ENCODE results near the gene RHOXF1. TPM values are rescaled to one million over a fixed set of nuclear protein-coding genes. Genes with fewer than 3 reads are reported as not detected.
A peak's percentile ranks its signal among the peaks of the same experiment; 100 is the strongest.

The RHOXF1 gene
- total and polyA plus RNA-seq, 2 experiments from 2014 or later = 0.31 TPM; not detected in 1

DNA sequence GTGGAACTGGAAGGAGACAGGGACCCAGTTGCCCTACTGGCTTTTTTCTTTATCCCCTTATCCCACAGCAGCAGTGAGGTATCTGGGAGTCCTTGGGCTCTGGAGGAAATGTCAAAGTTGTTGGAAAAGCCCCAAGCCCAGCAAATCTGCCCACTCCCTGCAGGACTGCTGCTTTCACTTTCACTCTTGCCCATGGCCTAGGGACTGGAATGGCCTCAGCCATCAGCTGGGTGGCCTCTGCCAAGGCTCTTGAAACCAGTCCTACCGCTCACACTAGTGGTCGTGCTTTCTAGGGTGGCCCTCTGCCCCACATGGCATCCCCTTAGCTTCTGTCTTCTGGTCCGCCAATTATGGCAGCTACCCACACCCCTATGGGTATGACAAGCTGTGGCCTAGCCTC lies 9.7 kb upstream of the RHOXF1 start:
- no peak for ATAC-seq
- H3K27me3 ChIP-seq (ENCODE audit: insufficient read depth) = no peaks in the 10 kb centered on the region
- H3K9me3 Mint-ChIP-seq = no peaks in the 10 kb centered on the region

DNA sequence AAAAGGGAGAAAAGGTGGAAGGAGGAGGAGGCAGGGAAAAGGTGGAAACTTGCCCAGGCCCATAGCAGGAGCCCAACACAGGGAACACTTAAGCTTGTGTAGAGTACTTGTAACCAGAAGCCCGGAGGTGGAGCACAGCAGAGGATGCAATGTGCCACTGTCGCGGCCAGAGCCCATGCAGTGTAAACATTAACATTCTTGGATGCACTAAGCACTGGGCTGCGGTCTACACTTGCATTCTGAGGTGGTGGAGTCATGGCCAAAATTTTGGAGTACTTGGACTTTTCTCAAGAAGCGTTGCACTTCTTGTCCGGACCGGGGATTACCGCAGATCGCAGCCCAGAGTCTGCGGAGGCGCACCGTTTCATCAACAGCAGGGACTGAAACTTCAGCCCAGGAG lies 4.5 kb upstream of the RHOXF1 start:
- DNase-seq (ENCODE audit: low spot score) = no peak
- TF ChIP-seq, protein P1, sequence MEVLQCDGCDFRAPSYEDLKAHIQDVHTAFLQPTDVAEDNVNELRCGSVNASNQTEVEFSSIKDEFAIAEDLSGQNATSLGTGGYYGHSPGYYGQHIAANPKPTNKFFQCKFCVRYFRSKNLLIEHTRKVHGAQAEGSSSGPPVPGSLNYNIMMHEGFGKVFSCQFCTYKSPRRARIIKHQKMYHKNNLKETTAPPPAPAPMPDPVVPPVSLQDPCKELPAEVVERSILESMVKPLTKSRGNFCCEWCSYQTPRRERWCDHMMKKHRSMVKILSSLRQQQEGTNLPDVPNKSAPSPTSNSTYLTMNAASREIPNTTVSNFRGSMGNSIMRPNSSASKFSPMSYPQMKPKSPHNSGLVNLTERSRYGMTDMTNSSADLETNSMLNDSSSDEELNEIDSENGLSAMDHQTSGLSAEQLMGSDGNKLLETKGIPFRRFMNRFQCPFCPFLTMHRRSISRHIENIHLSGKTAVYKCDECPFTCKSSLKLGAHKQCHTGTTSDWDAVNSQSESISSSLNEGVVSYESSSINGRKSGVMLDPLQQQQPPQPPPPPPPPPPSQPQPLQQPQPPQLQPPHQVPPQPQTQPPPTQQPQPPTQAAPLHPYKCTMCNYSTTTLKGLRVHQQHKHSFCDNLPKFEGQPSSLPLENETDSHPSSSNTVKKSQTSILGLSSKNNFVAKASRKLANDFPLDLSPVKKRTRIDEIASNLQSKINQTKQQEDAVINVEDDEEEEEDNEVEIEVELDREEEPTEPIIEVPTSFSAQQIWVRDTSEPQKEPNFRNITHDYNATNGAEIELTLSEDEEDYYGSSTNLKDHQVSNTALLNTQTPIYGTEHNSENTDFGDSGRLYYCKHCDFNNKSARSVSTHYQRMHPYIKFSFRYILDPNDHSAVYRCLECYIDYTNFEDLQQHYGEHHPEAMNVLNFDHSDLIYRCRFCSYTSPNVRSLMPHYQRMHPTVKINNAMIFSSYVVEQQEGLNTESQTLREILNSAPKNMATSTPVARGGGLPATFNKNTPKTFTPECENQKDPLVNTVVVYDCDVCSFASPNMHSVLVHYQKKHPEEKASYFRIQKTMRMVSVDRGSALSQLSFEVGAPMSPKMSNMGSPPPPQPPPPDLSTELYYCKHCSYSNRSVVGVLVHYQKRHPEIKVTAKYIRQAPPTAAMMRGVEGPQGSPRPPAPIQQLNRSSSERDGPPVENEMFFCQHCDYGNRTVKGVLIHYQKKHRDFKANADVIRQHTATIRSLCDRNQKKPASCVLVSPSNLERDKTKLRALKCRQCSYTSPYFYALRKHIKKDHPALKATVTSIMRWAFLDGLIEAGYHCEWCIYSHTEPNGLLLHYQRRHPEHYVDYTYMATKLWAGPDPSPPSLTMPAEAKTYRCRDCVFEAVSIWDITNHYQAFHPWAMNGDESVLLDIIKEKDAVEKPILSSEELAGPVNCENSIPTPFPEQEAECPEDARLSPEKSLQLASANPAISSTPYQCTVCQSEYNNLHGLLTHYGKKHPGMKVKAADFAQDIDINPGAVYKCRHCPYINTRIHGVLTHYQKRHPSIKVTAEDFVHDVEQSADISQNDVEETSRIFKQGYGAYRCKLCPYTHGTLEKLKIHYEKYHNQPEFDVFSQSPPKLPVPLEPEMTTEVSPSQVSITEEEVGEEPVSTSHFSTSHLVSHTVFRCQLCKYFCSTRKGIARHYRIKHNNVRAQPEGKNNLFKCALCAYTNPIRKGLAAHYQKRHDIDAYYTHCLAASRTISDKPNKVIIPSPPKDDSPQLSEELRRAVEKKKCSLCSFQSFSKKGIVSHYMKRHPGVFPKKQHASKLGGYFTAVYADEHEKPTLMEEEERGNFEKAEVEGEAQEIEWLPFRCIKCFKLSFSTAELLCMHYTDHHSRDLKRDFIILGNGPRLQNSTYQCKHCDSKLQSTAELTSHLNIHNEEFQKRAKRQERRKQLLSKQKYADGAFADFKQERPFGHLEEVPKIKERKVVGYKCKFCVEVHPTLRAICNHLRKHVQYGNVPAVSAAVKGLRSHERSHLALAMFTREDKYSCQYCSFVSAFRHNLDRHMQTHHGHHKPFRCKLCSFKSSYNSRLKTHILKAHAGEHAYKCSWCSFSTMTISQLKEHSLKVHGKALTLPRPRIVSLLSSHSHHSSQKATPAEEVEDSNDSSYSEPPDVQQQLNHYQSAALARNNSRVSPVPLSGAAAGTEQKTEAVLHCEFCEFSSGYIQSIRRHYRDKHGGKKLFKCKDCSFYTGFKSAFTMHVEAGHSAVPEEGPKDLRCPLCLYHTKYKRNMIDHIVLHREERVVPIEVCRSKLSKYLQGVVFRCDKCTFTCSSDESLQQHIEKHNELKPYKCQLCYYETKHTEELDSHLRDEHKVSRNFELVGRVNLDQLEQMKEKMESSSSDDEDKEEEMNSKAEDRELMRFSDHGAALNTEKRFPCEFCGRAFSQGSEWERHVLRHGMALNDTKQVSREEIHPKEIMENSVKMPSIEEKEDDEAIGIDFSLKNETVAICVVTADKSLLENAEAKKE (CRISPR knock-in tag; IDR thresholded peaks at IDR 0.05) = no peak
- TF ChIP-seq NANOG (IDR thresholded peaks at IDR 0.05; ENCODE audit: borderline replicate concordance) (no peak), ZNF331 (CRISPR knock-in tag; IDR thresholded peaks at IDR 0.05; ENCODE audit: low read depth) (no peak)

More for the DNA sequence above, 9.7 kb upstream of the RHOXF1 start:
- Histone ChIP-seq H3K9me2 (ENCODE audit: insufficient read depth) (no peaks in the 10 kb centered on the region), H3K4me1 (ENCODE audit: insufficient read depth) (no peaks in the 10 kb centered on the region), H3K36me3 (ENCODE audit: insufficient read depth) (no peaks in the 10 kb centered on the region), H3F3A (replicated peaks; ENCODE audit: low read depth) (no peaks in the 10 kb centered on the region), H3K79me2 (replicated peaks; ENCODE audit: insufficient read depth) (no peaks in the 10 kb centered on the region), H3K27ac (ENCODE audit: low read depth) (no peak overlapping the region), H3K4me3 (no peak overlapping the region), H3K4me2 (no peak overlapping the region), H2AFZ (no peak overlapping the region), H4K20me1 (replicated peaks; ENCODE audit: insufficient read depth) (no peaks in the 10 kb centered on the region)
- Mint-ChIP-seq H3K36me3 (ENCODE audit: low read depth) (peaks cover 7% of the 10 kb centered on the region; the same call in 2 of the 3 replicates), H3K27me3 (ENCODE audit: insufficient read depth, low read depth, poor library complexity) (peaks cover 2% of the 10 kb centered on the region), H3K4me3 (no peak overlapping the region), H3K4me1 (peaks cover 8% of the 10 kb centered on the region), H3K27ac (no peak overlapping the region)
- TF ChIP-seq CREB1 (CRISPR knock-in tag; IDR thresholded peaks at IDR 0.05; ENCODE audit: low read depth) (no peak), STAT1 (IDR thresholded peaks at IDR 0.05; ENCODE audit: unreplicated experiment) (no peak), ZNF331 (CRISPR knock-in tag; IDR thresholded peaks at IDR 0.05; ENCODE audit: low read depth) (no peak), POLR2AphosphoS5 (IDR thresholded peaks at IDR 0.05; ENCODE audit: low read depth) (no peak), EZH2 (IDR thresholded peaks at IDR 0.05; ENCODE audit: low read depth, unreplicated experiment) (no peak), ZNF114 (CRISPR knock-in tag; IDR thresholded peaks at IDR 0.05) (no peak)
- TF ChIP-seq, protein P2, sequence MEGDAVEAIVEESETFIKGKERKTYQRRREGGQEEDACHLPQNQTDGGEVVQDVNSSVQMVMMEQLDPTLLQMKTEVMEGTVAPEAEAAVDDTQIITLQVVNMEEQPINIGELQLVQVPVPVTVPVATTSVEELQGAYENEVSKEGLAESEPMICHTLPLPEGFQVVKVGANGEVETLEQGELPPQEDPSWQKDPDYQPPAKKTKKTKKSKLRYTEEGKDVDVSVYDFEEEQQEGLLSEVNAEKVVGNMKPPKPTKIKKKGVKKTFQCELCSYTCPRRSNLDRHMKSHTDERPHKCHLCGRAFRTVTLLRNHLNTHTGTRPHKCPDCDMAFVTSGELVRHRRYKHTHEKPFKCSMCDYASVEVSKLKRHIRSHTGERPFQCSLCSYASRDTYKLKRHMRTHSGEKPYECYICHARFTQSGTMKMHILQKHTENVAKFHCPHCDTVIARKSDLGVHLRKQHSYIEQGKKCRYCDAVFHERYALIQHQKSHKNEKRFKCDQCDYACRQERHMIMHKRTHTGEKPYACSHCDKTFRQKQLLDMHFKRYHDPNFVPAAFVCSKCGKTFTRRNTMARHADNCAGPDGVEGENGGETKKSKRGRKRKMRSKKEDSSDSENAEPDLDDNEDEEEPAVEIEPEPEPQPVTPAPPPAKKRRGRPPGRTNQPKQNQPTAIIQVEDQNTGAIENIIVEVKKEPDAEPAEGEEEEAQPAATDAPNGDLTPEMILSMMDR (conservative IDR thresholded peaks at IDR 0.05; ENCODE audit: low read depth in 2 of 2) = no peak
- TF ChIP-seq, protein P3, sequence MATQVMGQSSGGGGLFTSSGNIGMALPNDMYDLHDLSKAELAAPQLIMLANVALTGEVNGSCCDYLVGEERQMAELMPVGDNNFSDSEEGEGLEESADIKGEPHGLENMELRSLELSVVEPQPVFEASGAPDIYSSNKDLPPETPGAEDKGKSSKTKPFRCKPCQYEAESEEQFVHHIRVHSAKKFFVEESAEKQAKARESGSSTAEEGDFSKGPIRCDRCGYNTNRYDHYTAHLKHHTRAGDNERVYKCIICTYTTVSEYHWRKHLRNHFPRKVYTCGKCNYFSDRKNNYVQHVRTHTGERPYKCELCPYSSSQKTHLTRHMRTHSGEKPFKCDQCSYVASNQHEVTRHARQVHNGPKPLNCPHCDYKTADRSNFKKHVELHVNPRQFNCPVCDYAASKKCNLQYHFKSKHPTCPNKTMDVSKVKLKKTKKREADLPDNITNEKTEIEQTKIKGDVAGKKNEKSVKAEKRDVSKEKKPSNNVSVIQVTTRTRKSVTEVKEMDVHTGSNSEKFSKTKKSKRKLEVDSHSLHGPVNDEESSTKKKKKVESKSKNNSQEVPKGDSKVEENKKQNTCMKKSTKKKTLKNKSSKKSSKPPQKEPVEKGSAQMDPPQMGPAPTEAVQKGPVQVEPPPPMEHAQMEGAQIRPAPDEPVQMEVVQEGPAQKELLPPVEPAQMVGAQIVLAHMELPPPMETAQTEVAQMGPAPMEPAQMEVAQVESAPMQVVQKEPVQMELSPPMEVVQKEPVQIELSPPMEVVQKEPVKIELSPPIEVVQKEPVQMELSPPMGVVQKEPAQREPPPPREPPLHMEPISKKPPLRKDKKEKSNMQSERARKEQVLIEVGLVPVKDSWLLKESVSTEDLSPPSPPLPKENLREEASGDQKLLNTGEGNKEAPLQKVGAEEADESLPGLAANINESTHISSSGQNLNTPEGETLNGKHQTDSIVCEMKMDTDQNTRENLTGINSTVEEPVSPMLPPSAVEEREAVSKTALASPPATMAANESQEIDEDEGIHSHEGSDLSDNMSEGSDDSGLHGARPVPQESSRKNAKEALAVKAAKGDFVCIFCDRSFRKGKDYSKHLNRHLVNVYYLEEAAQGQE (IDR thresholded peaks at IDR 0.05; ENCODE audit: unreplicated experiment) = no peak
- DNase-seq (ENCODE audit: low spot score) = no peak

More for the DNA sequence above, 4.5 kb upstream of the RHOXF1 start:
- H3K27ac Mint-ChIP-seq = no peak overlapping the region
- Histone ChIP-seq H3K27me3 (ENCODE audit: insufficient read depth) (no peaks in the 10 kb centered on the region), H3K4me3 (no peak overlapping the region), H3K36me3 (ENCODE audit: insufficient read depth) (no peaks in the 10 kb centered on the region), H3K4me1 (ENCODE audit: insufficient read depth) (no peaks in the 10 kb centered on the region), H4K20me1 (replicated peaks; ENCODE audit: insufficient read depth) (no peaks in the 10 kb centered on the region), H3K27ac (ENCODE audit: low read depth) (no peak overlapping the region), H3F3A (replicated peaks; ENCODE audit: low read depth) (no peaks in the 10 kb centered on the region), H3K79me2 (replicated peaks; ENCODE audit: insufficient read depth) (no peaks in the 10 kb centered on the region), H3K9me2 (ENCODE audit: insufficient read depth) (no peaks in the 10 kb centered on the region), H3K4me2 (no peak overlapping the region), H2AFZ (no peak overlapping the region)
- peaks cover 10% of the 10 kb centered on the region; the same call in 2 of the 3 replicates for H3K4me1 Mint-ChIP-seq
- H3K4me3 Mint-ChIP-seq = no peak overlapping the region
- H3K27me3 Mint-ChIP-seq (ENCODE audit: insufficient read depth, low read depth, poor library complexity) = peaks cover 2% of the 10 kb centered on the region
- no peaks in the 10 kb centered on the region for H3K36me3 Mint-ChIP-seq (ENCODE audit: low read depth)
- H3K9me3 Mint-ChIP-seq = no peaks in the 10 kb centered on the region
- peak; percentile 57 for ATAC-seq
